SU-DHL-6 (cell line): ENCODE results near the gene CTXND1.

ENCODE experiments used
- EZH2phosphoT487 ChIP-seq: fragments of 200-600 bp; sonication (generic), shearing (Covaris generic); conservative IDR thresholded peaks from 2 replicates; pipeline ENCODE4 v1.6.1; 2018; ENCODE audit warnings: mild to moderate bottlenecking, antibody characterized with exemption, low read length, moderate library complexity, mixed read lengths
- TF ChIP-seq, protein P1 (sequence below): fragments of 200-600 bp; sonication (generic); IDR thresholded peaks from one replicate; pipeline ENCODE4 v1.5.1; 2017; ENCODE audit warnings: antibody characterized with exemption, mild to moderate bottlenecking, low read length, moderate library complexity; ENCODE audit not compliant: insufficient read depth, poor library complexity, severe bottlenecking

DNA sequence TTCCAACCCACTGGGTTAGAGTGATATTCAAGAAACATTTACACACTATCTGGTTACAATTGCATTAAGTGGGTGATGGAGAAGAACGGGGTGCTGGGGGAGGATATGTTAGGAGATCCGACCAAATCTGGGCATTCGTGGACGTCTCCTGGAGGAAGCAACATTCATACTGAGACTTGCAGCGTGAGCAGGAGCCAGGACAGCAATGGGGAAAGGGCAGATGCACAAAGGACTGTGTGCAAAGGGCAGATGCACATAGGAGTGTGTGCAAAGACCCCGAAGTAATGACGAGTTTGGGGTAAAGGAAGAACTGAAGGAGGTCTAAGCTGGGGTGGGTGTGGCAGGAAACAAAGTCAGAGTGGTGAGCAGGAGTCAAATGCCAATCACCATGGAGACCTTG lies 16.1 kb upstream of the CTXND1 start:
- TF ChIP-seq, protein P1, sequence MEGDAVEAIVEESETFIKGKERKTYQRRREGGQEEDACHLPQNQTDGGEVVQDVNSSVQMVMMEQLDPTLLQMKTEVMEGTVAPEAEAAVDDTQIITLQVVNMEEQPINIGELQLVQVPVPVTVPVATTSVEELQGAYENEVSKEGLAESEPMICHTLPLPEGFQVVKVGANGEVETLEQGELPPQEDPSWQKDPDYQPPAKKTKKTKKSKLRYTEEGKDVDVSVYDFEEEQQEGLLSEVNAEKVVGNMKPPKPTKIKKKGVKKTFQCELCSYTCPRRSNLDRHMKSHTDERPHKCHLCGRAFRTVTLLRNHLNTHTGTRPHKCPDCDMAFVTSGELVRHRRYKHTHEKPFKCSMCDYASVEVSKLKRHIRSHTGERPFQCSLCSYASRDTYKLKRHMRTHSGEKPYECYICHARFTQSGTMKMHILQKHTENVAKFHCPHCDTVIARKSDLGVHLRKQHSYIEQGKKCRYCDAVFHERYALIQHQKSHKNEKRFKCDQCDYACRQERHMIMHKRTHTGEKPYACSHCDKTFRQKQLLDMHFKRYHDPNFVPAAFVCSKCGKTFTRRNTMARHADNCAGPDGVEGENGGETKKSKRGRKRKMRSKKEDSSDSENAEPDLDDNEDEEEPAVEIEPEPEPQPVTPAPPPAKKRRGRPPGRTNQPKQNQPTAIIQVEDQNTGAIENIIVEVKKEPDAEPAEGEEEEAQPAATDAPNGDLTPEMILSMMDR: no peak
- no peak for TF ChIP-seq EZH2phosphoT487
